AG09319 (cell line): ENCODE results near the gene FOXP1.

Source experiments
- DNase-seq: peaks from one replicate; pipeline ENCODE4 v3.0.0-alpha.2; 2010; ENCODE audit warnings: low read depth; ENCODE audit errors: extremely low read depth
- CTCF ChIP-seq: IDR thresholded peaks from 2 replicates; pipeline ENCODE4 v1.5.1; 2011; ENCODE audit warnings: low read depth, mild to moderate bottlenecking, inconsistent platforms, low read length, moderate library complexity

Gene FOXP1

GRCh38 chr3:71521940-71522876, 61.3 kb downstream of the FOXP1 start:
- no peak for TF ChIP-seq CTCF
- DNase-seq = no peak

- DNase-seq = no peak
- no peak for TF ChIP-seq CTCF
Observed at GRCh38 chr3:71521021-71521352, 62.5 kb downstream of the FOXP1 start.

GRCh38 chr3:71520161-71521020, 63.1 kb downstream of the FOXP1 start:
- TF ChIP-seq CTCF = no peak
- no peak for DNase-seq

GRCh38 chr3:71518089-71518488, 65.4 kb downstream of the FOXP1 start:
- DNase-seq = no peak
- TF ChIP-seq CTCF = no peak

- DNase-seq = no peak
- no peak for TF ChIP-seq CTCF
Observed at GRCh38 chr3:71517271-71517791, 66.2 kb downstream of the FOXP1 start.

GRCh38 chr3:71515636-71516365, 67.7 kb downstream of the FOXP1 start:
- no peak for TF ChIP-seq CTCF
- DNase-seq = no peak
